Measurements from ENCODE around the gene SFXN1. TPM values are rescaled to one million over a fixed set of nuclear protein-coding genes. Genes with fewer than 3 reads are reported as not detected.

The SFXN1 gene
- total RNA-seq, 3 donors from 2014 or later (not counting 1 experiment from before 2014, with no cell fraction given): 30.3 to 55.2 (median 44.0) TPM

- no peak overlapping the region for H3K27ac ChIP-seq (ENCODE audit: low read length)
- DNase-seq (no peak), ATAC-seq (no peak)
- Mint-ChIP-seq H3K4me3 (no peak overlapping the region), H3K27me3 (ENCODE audit: low read depth in 2 of 2) (peaks cover 21 to 29% of the 10 kb centered on the region in 2 donors), H3K4me1 (no peaks in the 10 kb centered on the region), H3K9me3 (no peaks in the 10 kb centered on the region), H3K36me3 (no peaks in the 10 kb centered on the region), H3K27ac (no peak overlapping the region)
- no peak overlapping the region for H3K4me3 ChIP-seq (ENCODE audit: low read length)
- H3K27me3 ChIP-seq (ENCODE audit: control insufficient read depth, insufficient read depth, low read length): no peaks in the 10 kb centered on the region
- no peaks in the 10 kb centered on the region for H3K9me3 ChIP-seq (ENCODE audit: control insufficient read depth, insufficient read depth, low read length)
- intact Hi-C loops (cut with micrococcal nuclease): no loop called here
- H3K4me1 ChIP-seq (ENCODE audit: control insufficient read depth, insufficient read depth, low read length): no peaks in the 10 kb centered on the region
- H3K36me3 ChIP-seq (ENCODE audit: control insufficient read depth, insufficient read depth, low read length): no peaks in the 10 kb centered on the region
- no peak for TF ChIP-seq CTCF (IDR thresholded peaks at IDR 0.05)
Observed at GRCh38 chr5:175472378-175472777, 6.0 kb upstream of the SFXN1 start.

GRCh38 chr5:175475248-175475647 is 3.1 kb upstream of the SFXN1 start:
- ATAC-seq (no peak), DNase-seq (no peak)
- intact Hi-C loops (cut with micrococcal nuclease): no loop called here
- Mint-ChIP-seq H3K4me1 (peaks cover 19 to 23% of the 10 kb centered on the region in 2 donors), H3K27me3 (ENCODE audit: low read depth in 2 of 2) (peaks cover 21 to 24% of the 10 kb centered on the region in 2 donors), H3K36me3 (no peaks in the 10 kb centered on the region), H3K27ac (no peak overlapping the region), H3K9me3 (no peaks in the 10 kb centered on the region), H3K4me3 (no peak overlapping the region)
- Histone ChIP-seq H3K27me3 (ENCODE audit: control insufficient read depth, insufficient read depth, low read length) (no peaks in the 10 kb centered on the region), H3K4me1 (ENCODE audit: control insufficient read depth, insufficient read depth, low read length) (peaks cover 17% of the 10 kb centered on the region), H3K27ac (ENCODE audit: low read length) (no peak overlapping the region), H3K9me3 (ENCODE audit: control insufficient read depth, insufficient read depth, low read length) (no peaks in the 10 kb centered on the region), H3K36me3 (ENCODE audit: control insufficient read depth, insufficient read depth, low read length) (no peaks in the 10 kb centered on the region), H3K4me3 (ENCODE audit: low read length) (no peak overlapping the region)
- 100% methylated on average over 1 of the region's 1 CpG for WGBS (ENCODE audit: insufficient coverage)
- no peak for TF ChIP-seq CTCF (IDR thresholded peaks at IDR 0.05)

GRCh38 chr5:175477440-175477839 is 920 bp upstream of the SFXN1 start:
- ATAC-seq (no peak), DNase-seq (no peak)
- peaks cover 13 to 21% of the 10 kb centered on the region in 2 donors for H3K27me3 Mint-ChIP-seq (ENCODE audit: low read depth in 2 of 2)
- 92% methylated on average over 4 of the region's 5 CpGs for WGBS (ENCODE audit: insufficient coverage)
- no peak for TF ChIP-seq CTCF (IDR thresholded peaks at IDR 0.05)
- intact Hi-C loops (cut with micrococcal nuclease): no loop called here
- Histone ChIP-seq H3K4me3 (ENCODE audit: low read length) (no peak overlapping the region), H3K27me3 (ENCODE audit: control insufficient read depth, insufficient read depth, low read length) (no peaks in the 10 kb centered on the region), H3K27ac (ENCODE audit: low read length) (no peak overlapping the region), H3K9me3 (ENCODE audit: control insufficient read depth, insufficient read depth, low read length) (no peaks in the 10 kb centered on the region), H3K4me1 (ENCODE audit: control insufficient read depth, insufficient read depth, low read length) (peaks cover 22% of the 10 kb centered on the region), H3K36me3 (ENCODE audit: control insufficient read depth, insufficient read depth, low read length) (no peaks in the 10 kb centered on the region)
- no peak overlapping the region for H3K27ac Mint-ChIP-seq
- H3K4me1 Mint-ChIP-seq: peaks cover 38 to 42% of the 10 kb centered on the region in 2 donors
- H3K9me3 Mint-ChIP-seq: no peaks in the 10 kb centered on the region
- peak overlapping the region; percentile 94 for H3K4me3 Mint-ChIP-seq
- no peaks in the 10 kb centered on the region for H3K36me3 Mint-ChIP-seq

- DNase-seq (no peak), ATAC-seq (no peak)
- Histone ChIP-seq H3K9me3 (ENCODE audit: control insufficient read depth, insufficient read depth, low read length) (no peaks in the 10 kb centered on the region), H3K27me3 (ENCODE audit: control insufficient read depth, insufficient read depth, low read length) (no peaks in the 10 kb centered on the region), H3K4me1 (ENCODE audit: control insufficient read depth, insufficient read depth, low read length) (peaks cover 26% of the 10 kb centered on the region), H3K4me3 (ENCODE audit: low read length) (peak overlapping the region; percentile 43), H3K27ac (ENCODE audit: low read length) (peak overlapping the region; percentile 43), H3K36me3 (ENCODE audit: control insufficient read depth, insufficient read depth, low read length) (no peaks in the 10 kb centered on the region)
- Mint-ChIP-seq H3K27me3 (ENCODE audit: low read depth in 2 of 2) (peaks cover 12 to 21% of the 10 kb centered on the region in 2 donors), H3K4me1 (peaks cover 44 to 48% of the 10 kb centered on the region in 2 donors), H3K4me3 (peak overlapping the region; percentile 94), H3K36me3 (no peaks in the 10 kb centered on the region), H3K27ac (peak overlapping the region; percentile 48 to 91), H3K9me3 (no peaks in the 10 kb centered on the region)
- intact Hi-C loops (cut with micrococcal nuclease): no loop called here
- 4% methylated on average over 11 of the region's 12 CpGs for WGBS (ENCODE audit: insufficient coverage)
- TF ChIP-seq CTCF (IDR thresholded peaks at IDR 0.05): no peak
Observed at GRCh38 chr5:175478008-175478383, 364 bp upstream of the SFXN1 start.
